Esophagus (tissue), 2 donors: ENCODE data around the gene SGMS1. TPM values are rescaled to one million over a fixed set of nuclear protein-coding genes. Genes with fewer than 3 reads are reported as not detected.
"Not testable (repeated sequence)": the region's sequence is repeated elsewhere in the genome, so short reads cannot be mapped to it uniquely, and the experiment has no call there.

Source experiments
- H3K27ac ChIP-seq, 2 donors: one replicate each; pipeline ENCODE4 v1.5.1; 2013; ENCODE audit warnings: low read depth in 2 of 2, mild to moderate bottlenecking in 2 of 2, inconsistent platforms in 1 of 2, low read length in 1 of 2, moderate library complexity in 1 of 2
- H3K27me3 ChIP-seq, 2 donors: one replicate each; pipeline ENCODE4 v1.6.1; 2013; ENCODE audit warnings: low read length in 2 of 2, control low read depth in 1 of 2, mild to moderate bottlenecking in 1 of 2; ENCODE audit not compliant: insufficient read depth in 2 of 2, control insufficient read depth in 1 of 2
- H3K36me3 ChIP-seq, 2 donors: one replicate each; pipeline ENCODE4 v1.6.1; 2013; ENCODE audit warnings: low read length in 1 of 2; ENCODE audit not compliant: control insufficient read depth in 2 of 2, insufficient read depth in 2 of 2
- H3K4me1 ChIP-seq, 2 donors: one replicate each; pipeline ENCODE4 v1.6.1; 2013; ENCODE audit warnings: low read length in 1 of 2; ENCODE audit not compliant: control insufficient read depth in 2 of 2, insufficient read depth in 2 of 2
- H3K4me3 ChIP-seq, 2 donors: one replicate each; pipeline ENCODE4 v1.5.1; 2013; ENCODE audit warnings: low read length in 2 of 2, mild to moderate bottlenecking in 2 of 2, low read depth in 1 of 2, moderate library complexity in 1 of 2
- H3K9me3 ChIP-seq, 2 donors: one replicate each; pipeline ENCODE4 v1.6.1; 2013; ENCODE audit warnings: mild to moderate bottlenecking in 2 of 2, low read depth in 1 of 2, low read length in 1 of 2, moderate library complexity in 1 of 2; ENCODE audit not compliant: control insufficient read depth in 2 of 2, insufficient read depth in 1 of 2
- WGBS, 2 donors: extraction: QIAGEN DNeasy Blood & Tissue Kit; methylation state at CpG; one replicate each; pipeline ENCODE4 v1.1.7; 2013; 5-methylcytosine and 5-hydroxymethylcytosine counted together
- polyA plus RNA-seq, 2 donors: library from polyadenylated mRNA; stranded (reverse); fragments of 200-250 nt; gene quantifications; one replicate each; pipeline ENCODE4 v1.2.3, GENCODE V29; 2013
- donor health status: healthy with polysubstance abuse.
- donor health status: Bipolar disorder and iron deficiency.

SGMS1 gene
- polyA plus RNA-seq, 2 donors: 5.4 to 7.9 TPM

GRCh38 chr10:50436805-50437204 lies 187.0 kb downstream of the SGMS1 start:
- Histone ChIP-seq H3K4me1 (no peaks in the 10 kb centered on the region), H3K4me3 (no peak overlapping the region), H3K9me3 (no peaks in the 10 kb centered on the region), H3K27ac (no peak overlapping the region), H3K27me3 (no peaks in the 10 kb centered on the region), H3K36me3 (no peaks in the 10 kb centered on the region)
- whole genome bisulfite sequencing, 2 donors: 95 to 97% methylated on average over 4 of the region's 4 CpGs

- Histone ChIP-seq H3K27ac (no peak overlapping the region), H3K9me3 (no peaks in the 10 kb centered on the region), H3K4me3 (no peak overlapping the region), H3K4me1 (no peaks in the 10 kb centered on the region), H3K36me3 (no peaks in the 10 kb centered on the region), H3K27me3 (no peaks in the 10 kb centered on the region)
- WGBS, 2 donors: 88 to 90% methylated on average over 1 of the region's 1 CpG
Observed at GRCh38 chr10:50432211-50433009, 191.3 kb downstream of the SGMS1 start.

- no peaks in the 10 kb centered on the region for H3K4me1 ChIP-seq
- no peaks in the 10 kb centered on the region for H3K9me3 ChIP-seq
- WGBS, 2 donors: 55 to 69% methylated on average over 3 of the region's 3 CpGs
- H3K36me3 ChIP-seq: no peaks in the 10 kb centered on the region
- H3K27me3 ChIP-seq: no peaks in the 10 kb centered on the region
- H3K27ac ChIP-seq: no peak overlapping the region
- no peak overlapping the region for H3K4me3 ChIP-seq
Observed at GRCh38 chr10:50431791-50432190, 192.0 kb downstream of the SGMS1 start.

GRCh38 chr10:50431133-50431532 lies 192.6 kb downstream of the SGMS1 start:
- Histone ChIP-seq H3K4me1 (no peaks in the 10 kb centered on the region), H3K36me3 (no peaks in the 10 kb centered on the region), H3K27me3 (no peaks in the 10 kb centered on the region), H3K27ac (no peak overlapping the region), H3K4me3 (no peak overlapping the region), H3K9me3 (no peaks in the 10 kb centered on the region)
- WGBS, 2 donors: 45 to 55% methylated on average over 4 of the region's 4 CpGs

DNA sequence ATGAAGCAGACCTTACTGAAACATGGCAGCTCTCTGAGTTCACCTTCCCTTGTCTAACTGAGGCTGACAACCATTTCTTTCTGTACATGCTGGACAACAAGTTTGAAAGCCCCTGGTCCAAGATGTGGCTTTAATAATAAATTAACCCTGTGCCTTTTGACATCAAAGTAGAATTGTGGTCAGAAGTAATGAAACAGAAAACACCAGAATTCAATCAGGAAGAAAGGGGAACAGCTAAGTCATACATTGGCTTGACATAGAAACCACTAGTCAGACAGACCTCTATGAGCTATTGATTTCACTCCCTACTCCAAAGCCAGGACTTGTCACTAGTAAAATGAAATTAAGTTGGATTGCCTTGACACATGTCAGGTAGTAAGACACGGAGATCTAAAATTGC lies 197.3 kb downstream of the SGMS1 start:
- Histone ChIP-seq H3K4me1 (no peaks in the 10 kb centered on the region), H3K27me3 (no peaks in the 10 kb centered on the region), H3K36me3 (no peaks in the 10 kb centered on the region), H3K4me3 (no peak overlapping the region), H3K9me3 (no peaks in the 10 kb centered on the region), H3K27ac (no peak overlapping the region)
- WGBS, 2 donors: 86 to 97% methylated on average over 1 of the region's 1 CpG

GRCh38 chr10:50425215-50425614 lies 198.5 kb downstream of the SGMS1 start:
- H3K27ac ChIP-seq, H3K36me3 ChIP-seq, H3K9me3 ChIP-seq, H3K27me3 ChIP-seq, H3K4me3 ChIP-seq, H3K4me1 ChIP-seq: not testable (repeated sequence)
- 100% methylated on average over 1 of the region's 1 CpG for WGBS, 2 donors

- 97 to 98% methylated on average over 3 of the region's 3 CpGs for WGBS, 2 donors
- Histone ChIP-seq H3K9me3 (no peaks in the 10 kb centered on the region), H3K4me1 (no peaks in the 10 kb centered on the region), H3K27me3 (no peaks in the 10 kb centered on the region), H3K27ac (no peak overlapping the region), H3K36me3 (no peaks in the 10 kb centered on the region), H3K4me3 (no peak overlapping the region)
Observed at GRCh38 chr10:50423448-50423847, 200.3 kb downstream of the SGMS1 start.

GRCh38 chr10:50422259-50422658 lies 201.5 kb downstream of the SGMS1 start:
- Histone ChIP-seq H3K4me3 (no peak overlapping the region), H3K9me3 (no peaks in the 10 kb centered on the region), H3K4me1 (no peaks in the 10 kb centered on the region), H3K27ac (no peak overlapping the region), H3K36me3 (no peaks in the 10 kb centered on the region), H3K27me3 (no peaks in the 10 kb centered on the region)
- WGBS, 2 donors: 27 to 50% methylated on average over 4 of the region's 4 CpGs

DNA sequence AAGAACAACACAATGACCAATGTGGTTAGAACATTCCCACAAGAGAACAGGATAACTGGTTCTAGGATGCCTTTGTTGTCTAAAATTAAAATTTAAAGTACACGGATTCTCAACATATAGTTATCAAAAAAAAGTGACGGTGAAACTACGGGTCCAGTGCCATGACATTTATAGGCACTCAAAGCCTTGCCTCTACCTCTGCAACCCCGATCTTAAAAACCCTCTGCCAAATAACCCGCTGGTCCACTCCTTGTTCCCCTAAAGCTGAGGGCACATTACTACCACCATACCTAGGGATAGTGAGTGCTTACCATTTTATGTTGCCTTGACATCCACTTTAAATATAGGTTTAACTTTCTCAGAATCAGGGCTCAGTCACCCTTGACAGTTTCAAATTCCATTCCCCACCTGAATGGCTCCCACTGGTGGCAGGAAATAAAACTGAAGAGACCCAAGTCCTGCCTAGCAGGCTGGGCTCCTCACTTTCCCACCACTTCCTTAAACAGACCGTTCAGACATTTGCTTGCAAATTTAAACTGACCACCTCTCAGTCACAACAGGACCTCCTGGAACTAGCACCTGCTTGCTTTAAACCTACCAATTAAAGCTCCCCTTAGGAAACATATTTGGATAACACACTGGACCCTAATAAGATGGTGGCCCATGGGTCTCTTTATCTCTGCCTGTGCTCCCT lies 202.6 kb downstream of the SGMS1 start:
- Histone ChIP-seq H3K27me3 (no peaks in the 10 kb centered on the region), H3K27ac (no peak overlapping the region), H3K36me3 (no peaks in the 10 kb centered on the region), H3K9me3 (no peaks in the 10 kb centered on the region), H3K4me1 (no peaks in the 10 kb centered on the region), H3K4me3 (no peak overlapping the region)
- 87 to 88% methylated on average over 6 of the region's 6 CpGs for WGBS, 2 donors

GRCh38 chr10:50420196-50420595 lies 203.6 kb downstream of the SGMS1 start:
- Histone ChIP-seq H3K27ac (no peak overlapping the region), H3K36me3 (no peaks in the 10 kb centered on the region), H3K4me1 (no peaks in the 10 kb centered on the region), H3K9me3 (no peaks in the 10 kb centered on the region), H3K4me3 (no peak overlapping the region), H3K27me3 (no peaks in the 10 kb centered on the region)
- 86 to 93% methylated on average over 6 of the region's 6 CpGs for WGBS, 2 donors
